HG02588 (cell line): ENCODE data around the gene CEP85.
"Not testable (repeated sequence)": the region's sequence is repeated elsewhere in the genome, so short reads cannot be mapped to it uniquely, and the experiment has no call there.

Source experiments
- ATAC-seq: cut with Tn5 transposase; IDR thresholded peaks from one replicate; pipeline ENCODE4 v1.9.1; 2021; ENCODE audit warnings: mild to moderate bottlenecking, moderate library complexity; ENCODE audit not compliant: unreplicated experiment

The CEP85 gene

DNA sequence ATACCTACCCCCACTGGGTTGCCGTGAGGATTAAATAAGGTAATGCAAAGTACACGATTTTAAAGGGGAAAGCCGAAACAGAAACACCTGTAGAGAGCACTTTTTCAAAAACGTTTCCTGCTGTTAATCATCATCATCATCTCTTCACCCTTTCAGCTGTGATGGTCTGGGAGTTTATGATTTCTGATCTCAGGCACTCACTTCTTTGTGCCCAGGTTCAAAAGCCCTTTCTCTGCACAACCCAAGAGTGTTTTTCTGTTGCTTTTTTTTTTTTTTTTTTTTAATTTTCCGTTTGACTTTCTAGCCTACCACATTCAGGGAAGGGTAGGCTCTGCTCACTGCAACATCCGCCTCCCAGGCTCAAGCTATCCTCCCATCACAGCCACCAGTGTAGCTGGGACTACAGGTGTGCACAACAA lies 73.4 kb downstream of the CEP85 start:
- no peak for ATAC-seq

DNA sequence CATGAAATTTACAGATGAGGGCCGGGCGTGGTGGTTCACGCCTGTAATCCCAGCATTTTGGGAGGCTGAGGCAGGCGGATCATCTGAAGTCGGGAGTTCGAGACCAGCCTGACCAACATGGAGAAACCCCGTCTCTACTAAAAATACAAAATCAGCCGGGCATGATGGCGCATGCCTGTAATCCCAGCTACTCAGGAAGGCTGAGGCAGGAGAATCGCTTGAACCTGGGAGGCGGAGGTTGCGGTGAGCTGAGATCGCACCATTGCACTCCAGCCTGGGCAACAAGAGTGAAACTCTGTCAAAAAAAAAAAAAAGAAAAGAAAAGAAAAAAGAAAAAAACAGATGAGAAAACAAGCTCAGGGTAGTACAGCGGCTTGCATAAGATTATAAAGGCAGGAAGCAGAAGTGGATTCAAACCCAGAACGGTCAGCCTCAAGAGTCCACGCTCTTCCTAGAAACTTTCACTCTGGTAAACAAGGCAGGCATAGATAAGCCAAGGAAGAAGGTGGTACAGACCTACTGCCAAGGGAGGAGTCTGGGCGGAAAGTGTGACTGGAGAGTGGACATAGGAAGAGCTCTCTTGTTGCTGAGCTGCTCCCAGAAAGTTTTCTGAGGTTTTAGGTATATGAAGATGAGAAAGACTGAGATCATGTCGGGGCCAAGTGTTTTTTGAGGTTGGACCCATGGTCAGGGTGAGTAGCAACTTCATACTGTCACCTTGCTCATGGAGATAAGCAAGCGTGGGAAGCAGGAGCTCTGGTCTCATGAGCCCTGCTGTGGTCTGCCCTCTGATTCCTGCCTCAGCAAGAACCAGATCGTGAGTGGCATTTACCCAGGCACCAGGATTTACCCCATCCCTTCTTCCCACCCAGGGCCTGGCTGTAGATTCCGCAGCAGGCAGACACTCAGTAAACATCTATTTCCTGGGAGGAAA lies 74.2 kb downstream of the CEP85 start:
- not testable (repeated sequence) for ATAC-seq

DNA sequence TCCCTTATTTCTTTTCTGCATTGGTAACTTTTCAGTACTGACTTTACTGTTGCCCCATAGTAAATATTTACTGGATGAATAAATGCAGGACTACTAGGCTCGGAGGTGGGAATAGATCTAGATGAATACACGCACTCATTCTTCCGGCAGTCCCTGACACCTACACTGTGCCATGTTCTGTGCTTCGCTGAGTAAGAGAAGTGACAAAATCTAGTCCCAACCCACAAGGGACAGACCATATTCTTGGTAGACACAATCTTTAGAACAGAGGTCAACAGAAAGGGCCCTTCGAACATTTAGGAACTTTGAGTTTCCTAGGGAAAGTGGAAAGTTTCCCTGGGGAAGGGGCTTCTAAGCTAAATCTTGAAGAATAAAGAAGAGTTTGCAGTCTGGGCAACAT lies 80.5 kb downstream of the CEP85 start:
- ATAC-seq: no peak

DNA sequence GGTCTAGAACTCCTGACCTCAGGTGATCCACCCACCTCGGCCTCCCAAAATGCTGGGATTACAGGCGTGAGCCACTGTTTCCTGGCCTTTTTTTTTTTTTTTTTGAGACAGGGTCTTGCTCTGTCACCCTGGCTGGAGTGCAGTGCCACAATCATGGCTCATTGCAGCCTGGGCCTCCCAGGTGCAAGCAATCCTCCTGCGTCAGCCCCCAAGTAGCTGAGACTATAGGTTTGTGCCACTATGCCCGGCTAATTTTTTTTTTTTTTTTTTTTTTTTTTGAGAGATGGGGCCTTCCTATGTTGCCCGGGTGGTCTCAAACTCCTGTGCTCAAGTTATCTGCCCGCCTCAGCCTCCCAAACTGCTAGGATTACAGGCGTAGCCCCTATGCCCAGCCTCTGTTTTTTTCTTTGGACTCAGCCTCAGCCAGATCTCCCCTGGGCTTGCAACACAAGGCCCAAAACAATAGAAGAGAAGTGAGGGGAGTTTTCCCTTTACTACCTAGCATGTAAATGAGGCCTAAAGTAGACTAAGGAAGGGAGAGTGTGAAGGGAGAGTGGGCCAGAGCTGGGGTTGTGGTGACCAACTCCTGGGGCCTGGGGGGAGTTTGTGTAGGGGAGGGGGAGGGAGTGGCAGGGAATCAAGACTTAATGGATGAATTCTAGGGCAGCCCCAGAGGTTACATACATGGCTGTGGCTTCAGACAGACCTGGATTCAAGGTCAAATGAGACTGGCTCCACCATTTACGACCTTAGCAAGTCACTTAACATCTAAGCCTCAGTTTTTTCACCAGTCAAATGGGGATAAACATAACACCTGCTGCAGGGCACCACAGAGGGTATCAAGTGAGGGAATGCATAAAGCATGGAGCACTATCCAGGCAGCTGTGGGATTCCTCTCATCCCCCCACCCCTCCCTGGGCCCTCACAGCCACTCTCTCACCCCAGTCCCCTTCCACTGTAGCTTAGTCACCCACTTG lies 82.2 kb downstream of the CEP85 start:
- ATAC-seq: no peak

GRCh38 chr1:26317146-26317545 lies 83.1 kb downstream of the CEP85 start:
- no peak for ATAC-seq

DNA sequence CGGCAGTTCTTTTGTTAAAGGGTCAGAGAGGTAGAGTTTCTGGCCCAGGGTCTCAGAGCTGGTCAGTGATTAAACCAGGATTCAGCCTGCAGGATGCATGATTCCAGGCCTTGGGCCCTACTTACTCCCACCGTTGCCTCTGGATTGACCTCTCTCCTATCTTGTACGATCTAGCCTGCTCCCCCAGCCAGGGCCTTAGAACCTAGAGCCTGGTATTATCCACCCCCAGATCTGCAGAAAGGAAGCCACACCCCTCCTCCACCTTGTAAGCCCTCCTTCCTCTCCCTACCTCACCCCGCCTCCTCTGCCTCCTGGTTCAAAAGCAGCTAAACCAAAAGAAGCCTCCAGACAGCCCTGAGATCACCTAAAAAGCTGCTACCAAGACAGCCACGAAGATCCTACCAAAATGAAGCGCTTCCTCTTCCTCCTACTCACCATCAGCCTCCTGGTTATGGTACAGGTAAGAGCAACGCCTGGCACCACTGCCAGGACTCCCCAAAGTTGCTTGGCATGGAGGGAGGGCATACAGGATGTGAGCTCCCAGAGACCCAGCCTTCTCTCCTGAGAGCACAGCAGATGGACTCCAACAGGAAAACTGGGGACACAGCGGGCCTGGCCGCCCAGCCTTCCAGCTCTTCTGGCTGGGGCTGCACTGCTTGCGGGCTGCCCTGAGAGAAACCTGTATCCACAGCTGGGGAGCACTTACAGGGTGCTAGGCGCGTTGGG lies 83.8 kb downstream of the CEP85 start, which contains the start of gene CD52:
CD52 (plus strand) TSS at position 347 of the 726 bp plus-strand sequence; CDS start at position 407, 60 bp downstream.
- ATAC-seq: no peak

DNA sequence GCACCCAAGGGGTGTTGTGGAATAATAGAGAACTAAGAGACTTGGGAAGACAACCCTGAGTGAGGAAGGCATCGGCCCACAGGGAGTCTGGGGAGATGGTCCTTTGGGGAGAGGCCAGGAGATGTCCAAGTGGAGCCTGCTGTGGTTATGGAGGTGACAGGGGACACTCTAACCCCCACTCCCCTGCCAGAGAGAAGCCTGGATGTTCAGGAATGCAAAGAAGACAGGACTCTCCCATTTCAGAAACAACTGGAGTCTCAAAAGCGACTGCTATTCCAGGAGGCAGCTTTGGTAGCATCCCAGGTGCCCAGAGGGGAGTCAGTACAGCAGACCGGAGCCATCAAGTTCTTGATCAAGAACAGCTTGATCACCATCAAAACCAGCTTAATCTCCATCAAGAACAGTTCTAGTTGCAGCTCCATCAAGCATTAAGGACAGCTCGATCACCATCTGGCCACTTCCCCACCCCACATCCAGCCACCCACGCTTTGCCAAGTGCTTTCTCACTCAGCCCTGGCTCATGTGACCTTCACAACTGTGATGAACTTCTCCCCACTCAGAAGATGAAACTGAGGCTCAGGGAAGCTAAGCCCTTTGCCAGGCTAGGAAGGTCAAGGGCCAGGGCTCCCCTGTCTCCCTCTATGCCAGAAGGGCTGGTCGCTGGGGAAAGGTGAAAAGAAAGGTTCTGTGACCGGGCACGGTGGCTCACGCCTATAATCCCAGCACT lies 84.5 kb downstream of the CEP85 start:
- ATAC-seq: no peak

DNA sequence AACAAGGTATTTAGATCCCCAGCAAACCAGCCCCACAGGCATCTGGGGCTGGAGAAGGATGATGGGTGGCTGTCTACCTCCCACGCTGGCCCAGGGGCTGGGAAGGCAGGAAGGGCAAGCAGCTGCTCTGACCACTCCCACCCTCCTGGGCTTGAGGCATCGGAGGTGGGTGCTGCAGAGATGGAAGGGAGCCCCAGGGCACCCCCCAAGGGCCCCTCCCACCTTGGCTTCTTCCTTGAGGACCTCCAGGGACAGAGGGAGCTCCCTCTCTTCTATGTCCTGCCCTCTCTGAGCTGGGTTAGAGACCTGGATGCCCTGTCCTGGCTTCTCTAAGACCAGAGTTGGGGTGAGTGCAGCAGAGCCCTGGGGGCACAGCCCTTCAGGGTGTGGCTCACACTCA lies 86.9 kb downstream of the CEP85 start:
- ATAC-seq: no peak

- no peak for ATAC-seq
Measured at GRCh38 chr1:26321315-26322041, 87.5 kb downstream of the CEP85 start.

- ATAC-seq: no peak
Measured at GRCh38 chr1:26322042-26322331, 88.0 kb downstream of the CEP85 start.

GRCh38 chr1:26323382-26323781 lies 89.4 kb downstream of the CEP85 start:
- ATAC-seq: no peak

DNA sequence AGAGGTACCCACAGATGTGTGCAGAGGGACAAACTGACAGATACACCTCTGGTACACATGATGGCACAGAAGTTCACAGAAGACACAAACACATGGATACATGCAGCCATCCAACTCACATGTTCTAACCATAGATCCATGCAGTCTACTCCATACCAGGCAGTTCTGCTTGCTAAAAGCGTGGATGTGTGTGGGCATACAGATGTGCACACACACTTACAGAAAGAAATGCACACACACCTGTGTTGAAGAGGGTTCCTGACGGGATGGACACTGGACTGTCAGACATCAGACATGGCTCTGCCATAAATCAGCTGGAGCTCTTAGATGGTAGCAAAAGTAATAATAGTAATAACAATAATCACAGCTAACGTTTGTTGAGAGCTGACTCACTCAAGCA lies 90.5 kb downstream of the CEP85 start:
- no peak for ATAC-seq

- no peak for ATAC-seq
Measured at GRCh38 chr1:26327956-26328362, 94.0 kb downstream of the CEP85 start.
